ENCODE results near the gene ABCC11. TPM values are rescaled to one million over a fixed set of nuclear protein-coding genes. Genes with fewer than 3 reads are reported as not detected.
A peak's percentile ranks its signal among the peaks of the same experiment; 100 is the strongest.

Gene ABCC11
- total and polyA plus RNA-seq, 2 experiments from 2014 or later = 0.10 TPM; not detected in 1

DNA sequence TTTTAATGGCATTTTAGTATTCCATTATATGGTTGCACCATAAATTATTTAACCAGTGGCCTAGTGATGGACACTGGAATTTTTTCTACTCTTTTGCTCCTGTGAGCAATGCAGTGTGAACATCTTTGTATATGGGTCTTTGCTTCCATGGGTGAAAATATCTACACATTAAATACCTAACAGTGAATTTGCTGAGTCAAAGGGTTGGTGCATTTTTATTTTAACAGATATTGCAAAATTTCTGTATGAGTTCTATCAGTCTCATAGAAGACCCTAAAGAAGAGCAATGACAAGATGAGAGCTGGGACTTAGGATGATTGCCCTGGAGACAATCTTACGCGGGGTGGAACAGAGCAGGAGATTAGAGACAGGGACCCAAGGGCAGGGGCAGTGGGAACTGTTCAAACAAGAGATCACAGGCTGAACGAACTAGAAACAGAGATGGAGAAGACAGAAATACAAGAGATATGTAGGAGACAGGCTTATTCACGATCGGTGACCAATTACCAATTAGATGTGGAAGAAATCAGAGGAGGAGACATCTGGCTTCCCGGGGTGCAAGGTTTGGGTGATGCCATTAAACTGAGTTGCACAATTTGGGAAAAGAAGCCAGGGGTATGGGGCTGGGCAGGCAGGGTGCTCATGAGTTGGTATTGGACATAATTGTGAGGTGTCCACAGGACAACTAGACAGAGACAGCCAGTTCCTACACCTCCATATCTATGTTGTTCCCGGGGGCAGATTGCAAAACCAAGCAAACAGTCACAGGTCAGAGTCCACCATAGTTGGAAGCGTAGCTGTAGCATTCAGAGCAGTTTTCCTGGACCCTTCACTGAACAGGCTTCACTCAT lies 43.1 kb downstream of the ABCC11 start (continued):
- TF ChIP-seq, protein P1, sequence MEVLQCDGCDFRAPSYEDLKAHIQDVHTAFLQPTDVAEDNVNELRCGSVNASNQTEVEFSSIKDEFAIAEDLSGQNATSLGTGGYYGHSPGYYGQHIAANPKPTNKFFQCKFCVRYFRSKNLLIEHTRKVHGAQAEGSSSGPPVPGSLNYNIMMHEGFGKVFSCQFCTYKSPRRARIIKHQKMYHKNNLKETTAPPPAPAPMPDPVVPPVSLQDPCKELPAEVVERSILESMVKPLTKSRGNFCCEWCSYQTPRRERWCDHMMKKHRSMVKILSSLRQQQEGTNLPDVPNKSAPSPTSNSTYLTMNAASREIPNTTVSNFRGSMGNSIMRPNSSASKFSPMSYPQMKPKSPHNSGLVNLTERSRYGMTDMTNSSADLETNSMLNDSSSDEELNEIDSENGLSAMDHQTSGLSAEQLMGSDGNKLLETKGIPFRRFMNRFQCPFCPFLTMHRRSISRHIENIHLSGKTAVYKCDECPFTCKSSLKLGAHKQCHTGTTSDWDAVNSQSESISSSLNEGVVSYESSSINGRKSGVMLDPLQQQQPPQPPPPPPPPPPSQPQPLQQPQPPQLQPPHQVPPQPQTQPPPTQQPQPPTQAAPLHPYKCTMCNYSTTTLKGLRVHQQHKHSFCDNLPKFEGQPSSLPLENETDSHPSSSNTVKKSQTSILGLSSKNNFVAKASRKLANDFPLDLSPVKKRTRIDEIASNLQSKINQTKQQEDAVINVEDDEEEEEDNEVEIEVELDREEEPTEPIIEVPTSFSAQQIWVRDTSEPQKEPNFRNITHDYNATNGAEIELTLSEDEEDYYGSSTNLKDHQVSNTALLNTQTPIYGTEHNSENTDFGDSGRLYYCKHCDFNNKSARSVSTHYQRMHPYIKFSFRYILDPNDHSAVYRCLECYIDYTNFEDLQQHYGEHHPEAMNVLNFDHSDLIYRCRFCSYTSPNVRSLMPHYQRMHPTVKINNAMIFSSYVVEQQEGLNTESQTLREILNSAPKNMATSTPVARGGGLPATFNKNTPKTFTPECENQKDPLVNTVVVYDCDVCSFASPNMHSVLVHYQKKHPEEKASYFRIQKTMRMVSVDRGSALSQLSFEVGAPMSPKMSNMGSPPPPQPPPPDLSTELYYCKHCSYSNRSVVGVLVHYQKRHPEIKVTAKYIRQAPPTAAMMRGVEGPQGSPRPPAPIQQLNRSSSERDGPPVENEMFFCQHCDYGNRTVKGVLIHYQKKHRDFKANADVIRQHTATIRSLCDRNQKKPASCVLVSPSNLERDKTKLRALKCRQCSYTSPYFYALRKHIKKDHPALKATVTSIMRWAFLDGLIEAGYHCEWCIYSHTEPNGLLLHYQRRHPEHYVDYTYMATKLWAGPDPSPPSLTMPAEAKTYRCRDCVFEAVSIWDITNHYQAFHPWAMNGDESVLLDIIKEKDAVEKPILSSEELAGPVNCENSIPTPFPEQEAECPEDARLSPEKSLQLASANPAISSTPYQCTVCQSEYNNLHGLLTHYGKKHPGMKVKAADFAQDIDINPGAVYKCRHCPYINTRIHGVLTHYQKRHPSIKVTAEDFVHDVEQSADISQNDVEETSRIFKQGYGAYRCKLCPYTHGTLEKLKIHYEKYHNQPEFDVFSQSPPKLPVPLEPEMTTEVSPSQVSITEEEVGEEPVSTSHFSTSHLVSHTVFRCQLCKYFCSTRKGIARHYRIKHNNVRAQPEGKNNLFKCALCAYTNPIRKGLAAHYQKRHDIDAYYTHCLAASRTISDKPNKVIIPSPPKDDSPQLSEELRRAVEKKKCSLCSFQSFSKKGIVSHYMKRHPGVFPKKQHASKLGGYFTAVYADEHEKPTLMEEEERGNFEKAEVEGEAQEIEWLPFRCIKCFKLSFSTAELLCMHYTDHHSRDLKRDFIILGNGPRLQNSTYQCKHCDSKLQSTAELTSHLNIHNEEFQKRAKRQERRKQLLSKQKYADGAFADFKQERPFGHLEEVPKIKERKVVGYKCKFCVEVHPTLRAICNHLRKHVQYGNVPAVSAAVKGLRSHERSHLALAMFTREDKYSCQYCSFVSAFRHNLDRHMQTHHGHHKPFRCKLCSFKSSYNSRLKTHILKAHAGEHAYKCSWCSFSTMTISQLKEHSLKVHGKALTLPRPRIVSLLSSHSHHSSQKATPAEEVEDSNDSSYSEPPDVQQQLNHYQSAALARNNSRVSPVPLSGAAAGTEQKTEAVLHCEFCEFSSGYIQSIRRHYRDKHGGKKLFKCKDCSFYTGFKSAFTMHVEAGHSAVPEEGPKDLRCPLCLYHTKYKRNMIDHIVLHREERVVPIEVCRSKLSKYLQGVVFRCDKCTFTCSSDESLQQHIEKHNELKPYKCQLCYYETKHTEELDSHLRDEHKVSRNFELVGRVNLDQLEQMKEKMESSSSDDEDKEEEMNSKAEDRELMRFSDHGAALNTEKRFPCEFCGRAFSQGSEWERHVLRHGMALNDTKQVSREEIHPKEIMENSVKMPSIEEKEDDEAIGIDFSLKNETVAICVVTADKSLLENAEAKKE (CRISPR knock-in tag; IDR thresholded peaks at IDR 0.05) = no peak
- TF ChIP-seq JUNB (IDR thresholded peaks at IDR 0.05; ENCODE audit: unreplicated experiment) = no peak
- no peak for TF ChIP-seq STAT1 (IDR thresholded peaks at IDR 0.05; ENCODE audit: unreplicated experiment)
- no peak for TF ChIP-seq POLR2AphosphoS5 (IDR thresholded peaks at IDR 0.05; ENCODE audit: low read depth)

DNA sequence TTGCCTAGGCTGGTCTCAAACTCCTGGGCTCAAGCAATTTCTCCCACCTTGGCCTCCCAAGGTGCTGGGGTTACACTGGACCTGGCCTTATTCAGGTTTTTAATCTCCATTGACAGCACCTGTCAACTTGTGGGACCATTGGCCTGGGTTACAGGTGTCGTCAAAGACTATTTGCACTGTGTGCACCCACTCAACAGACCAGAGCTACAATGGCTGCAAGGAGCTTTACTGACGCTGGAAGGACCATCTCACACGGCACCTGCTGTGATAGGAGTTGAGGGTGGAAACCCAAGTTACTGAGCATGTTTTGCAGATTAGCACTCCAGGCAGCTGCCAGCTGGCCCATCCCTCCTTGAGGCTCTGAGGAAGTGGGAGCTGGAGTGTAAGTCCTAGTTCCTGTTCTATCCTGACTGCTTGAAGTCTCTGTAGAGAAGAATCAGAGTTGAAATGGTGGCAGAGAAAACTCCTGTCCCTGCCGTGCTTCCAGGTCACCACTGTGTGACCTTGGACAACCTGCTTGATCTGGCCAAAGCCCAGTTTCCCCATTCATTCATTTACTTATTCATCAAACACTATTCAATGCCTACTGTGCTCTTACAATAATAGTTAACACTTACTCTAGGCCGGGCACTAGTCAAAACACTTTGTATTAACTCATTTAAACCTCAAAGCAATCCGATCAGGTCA lies 45.7 kb downstream of the ABCC11 start:
- ATAC-seq = no peak
- Histone ChIP-seq H4K20me1 (replicated peaks; ENCODE audit: insufficient read depth) (no peaks in the 10 kb centered on the region), H3K79me2 (replicated peaks; ENCODE audit: insufficient read depth) (no peaks in the 10 kb centered on the region), H3K4me2 (no peak overlapping the region), H3K9me2 (ENCODE audit: insufficient read depth) (0 out of 2 replicates have a peak, but pooled peaks cover 3% of the 10 kb centered on the region), H3K27me3 (ENCODE audit: insufficient read depth) (no peaks in the 10 kb centered on the region), H3K27ac (ENCODE audit: low read depth) (no peak overlapping the region), H3K36me3 (ENCODE audit: insufficient read depth) (no peaks in the 10 kb centered on the region), H3F3A (replicated peaks; ENCODE audit: low read depth) (no peaks in the 10 kb centered on the region), H3K4me1 (ENCODE audit: insufficient read depth) (no peaks in the 10 kb centered on the region), H3K4me3 (no peak overlapping the region), H2AFZ (peak overlapping the region; percentile 18; the same call in 1 of the 2 replicates)
- DNase-seq (ENCODE audit: low spot score) = no peak
- no peak overlapping the region for H3K4me3 Mint-ChIP-seq
- no peak overlapping the region for H3K27ac Mint-ChIP-seq
- no peaks in the 10 kb centered on the region for H3K9me3 Mint-ChIP-seq
- H3K36me3 Mint-ChIP-seq (ENCODE audit: low read depth) = no peaks in the 10 kb centered on the region
- H3K27me3 Mint-ChIP-seq (ENCODE audit: insufficient read depth, low read depth, poor library complexity) = peaks cover 3% of the 10 kb centered on the region
- H3K4me1 Mint-ChIP-seq = no peaks in the 10 kb centered on the region; the same call in 2 of the 3 replicates
- TF ChIP-seq, protein P2, sequence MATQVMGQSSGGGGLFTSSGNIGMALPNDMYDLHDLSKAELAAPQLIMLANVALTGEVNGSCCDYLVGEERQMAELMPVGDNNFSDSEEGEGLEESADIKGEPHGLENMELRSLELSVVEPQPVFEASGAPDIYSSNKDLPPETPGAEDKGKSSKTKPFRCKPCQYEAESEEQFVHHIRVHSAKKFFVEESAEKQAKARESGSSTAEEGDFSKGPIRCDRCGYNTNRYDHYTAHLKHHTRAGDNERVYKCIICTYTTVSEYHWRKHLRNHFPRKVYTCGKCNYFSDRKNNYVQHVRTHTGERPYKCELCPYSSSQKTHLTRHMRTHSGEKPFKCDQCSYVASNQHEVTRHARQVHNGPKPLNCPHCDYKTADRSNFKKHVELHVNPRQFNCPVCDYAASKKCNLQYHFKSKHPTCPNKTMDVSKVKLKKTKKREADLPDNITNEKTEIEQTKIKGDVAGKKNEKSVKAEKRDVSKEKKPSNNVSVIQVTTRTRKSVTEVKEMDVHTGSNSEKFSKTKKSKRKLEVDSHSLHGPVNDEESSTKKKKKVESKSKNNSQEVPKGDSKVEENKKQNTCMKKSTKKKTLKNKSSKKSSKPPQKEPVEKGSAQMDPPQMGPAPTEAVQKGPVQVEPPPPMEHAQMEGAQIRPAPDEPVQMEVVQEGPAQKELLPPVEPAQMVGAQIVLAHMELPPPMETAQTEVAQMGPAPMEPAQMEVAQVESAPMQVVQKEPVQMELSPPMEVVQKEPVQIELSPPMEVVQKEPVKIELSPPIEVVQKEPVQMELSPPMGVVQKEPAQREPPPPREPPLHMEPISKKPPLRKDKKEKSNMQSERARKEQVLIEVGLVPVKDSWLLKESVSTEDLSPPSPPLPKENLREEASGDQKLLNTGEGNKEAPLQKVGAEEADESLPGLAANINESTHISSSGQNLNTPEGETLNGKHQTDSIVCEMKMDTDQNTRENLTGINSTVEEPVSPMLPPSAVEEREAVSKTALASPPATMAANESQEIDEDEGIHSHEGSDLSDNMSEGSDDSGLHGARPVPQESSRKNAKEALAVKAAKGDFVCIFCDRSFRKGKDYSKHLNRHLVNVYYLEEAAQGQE (IDR thresholded peaks at IDR 0.05; ENCODE audit: unreplicated experiment) = no peak
- TF ChIP-seq, protein P3, sequence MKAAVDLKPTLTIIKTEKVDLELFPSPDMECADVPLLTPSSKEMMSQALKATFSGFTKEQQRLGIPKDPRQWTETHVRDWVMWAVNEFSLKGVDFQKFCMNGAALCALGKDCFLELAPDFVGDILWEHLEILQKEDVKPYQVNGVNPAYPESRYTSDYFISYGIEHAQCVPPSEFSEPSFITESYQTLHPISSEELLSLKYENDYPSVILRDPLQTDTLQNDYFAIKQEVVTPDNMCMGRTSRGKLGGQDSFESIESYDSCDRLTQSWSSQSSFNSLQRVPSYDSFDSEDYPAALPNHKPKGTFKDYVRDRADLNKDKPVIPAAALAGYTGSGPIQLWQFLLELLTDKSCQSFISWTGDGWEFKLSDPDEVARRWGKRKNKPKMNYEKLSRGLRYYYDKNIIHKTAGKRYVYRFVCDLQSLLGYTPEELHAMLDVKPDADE (IDR thresholded peaks at IDR 0.05) = no peak
